Stimulated activated CD8-positive, alpha-beta memory T cell treated with anti-CD3 and anti-CD28 coated beads, Interleukin-15, amount 100 ng/mL, for 1 hour (primary cell): ENCODE results near the gene ADCY1.
A peak's percentile ranks its signal among the peaks of the same experiment; 100 is the strongest.
"Not testable (repeated sequence)": the region's sequence is repeated elsewhere in the genome, so short reads cannot be mapped to it uniquely, and the experiment has no call there.

ENCODE experiments used
- DNase-seq: peaks from one replicate; pipeline ENCODE4 v3.0.0-alpha.2; 2020; ENCODE audit warnings: low read depth

Gene ADCY1

GRCh38 chr7:45759464-45759863 lies 185.3 kb downstream of the ADCY1 start:
- not testable (repeated sequence) for DNase-seq

- DNase-seq, result not testable (repeated sequence)
Observed at GRCh38 chr7:45761545-45762205, 187.5 kb downstream of the ADCY1 start.

- not testable (repeated sequence) for DNase-seq
Observed at GRCh38 chr7:45762225-45762994, 188.2 kb downstream of the ADCY1 start.

- DNase-seq, result peak; percentile 98
Observed at GRCh38 chr7:45768516-45769394, 194.6 kb downstream of the ADCY1 start.

DNA sequence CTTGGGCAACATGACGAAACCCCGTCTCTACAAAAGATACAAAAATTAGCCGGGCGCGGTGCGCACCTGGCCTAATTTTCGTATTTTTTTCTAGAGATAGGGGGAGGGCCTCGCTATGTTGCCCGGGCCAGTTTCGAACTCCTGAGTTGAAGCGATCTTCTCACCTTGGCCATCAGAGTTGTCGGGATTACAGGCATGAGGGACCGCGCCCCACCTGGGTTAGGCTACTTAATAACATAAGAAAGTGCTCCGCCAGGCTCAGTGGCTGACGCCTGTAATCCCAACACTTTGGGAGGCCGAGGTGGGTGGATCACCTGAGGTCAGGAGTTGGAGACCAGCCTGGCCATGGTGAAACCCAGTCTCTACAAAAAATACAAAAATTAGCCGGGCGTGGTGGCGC lies 195.5 kb downstream of the ADCY1 start:
- not testable (repeated sequence) for DNase-seq
